SK-N-SH (cell line): ENCODE measurements around the gene OTOL1. TPM values are rescaled to one million over a fixed set of nuclear protein-coding genes. Genes with fewer than 3 reads are reported as not detected.

Source experiments
- CTCF ChIA-PET: fragments of 300-600, 350-600 bp; formaldehyde crosslinking; extraction: SDS; loops from one replicate; lab custom pipeline; 2021; lab: Yijun Ruan, JAX
- POLR2A ChIA-PET: fragments of 350-600 bp; sonication (Branson Sonifier 250); formaldehyde crosslinking; extraction: SDS; loops from one replicate; lab custom pipeline; 2020; ENCODE audit warnings: antibody characterized with exemption, inconsistent platforms; lab: Yijun Ruan, JAX
- DNase-seq: peaks from one replicate; pipeline ENCODE4 v3.0.0; 2012
- H2AFZ ChIP-seq: fragments of 200-600 bp; sonication (generic); 2 replicates; pipeline ENCODE4 v1.8.1; 2016; ENCODE audit warnings: antibody characterized with exemption, mild to moderate bottlenecking, low read depth
- H3F3A ChIP-seq: fragments of 200-600 bp; sonication (generic); replicated peaks from 2 replicates; pipeline ENCODE3; 2016; ENCODE audit warnings: antibody characterized with exemption, mild to moderate bottlenecking; ENCODE audit not compliant: insufficient read depth
- H3K27ac ChIP-seq, 2 experiments: fragments of 200-500 bp in 1 of 2; fragments of 200-600 bp in 1 of 2; sonication (Bioruptor generic) in 1 of 2; sonication (generic), shearing (Covaris generic) in 1 of 2; 2 replicates each; pipeline versions ENCODE4 v1.5.1 to v1.6.1; 2014 to 2016; ENCODE audit warnings: low read depth in 2 of 2, inconsistent platforms in 1 of 2, low read length in 1 of 2, mild to moderate bottlenecking in 1 of 2, mixed read lengths in 1 of 2
- H3K27me3 ChIP-seq: fragments of 200-600 bp; sonication (generic), shearing (Covaris generic); 2 replicates; pipeline ENCODE4 v1.6.1; 2016; ENCODE audit warnings: mixed run types; ENCODE audit not compliant: insufficient read depth
- H3K36me3 ChIP-seq, 2 experiments: fragments of 200-500 bp in 1 of 2; fragments of 200-600 bp in 1 of 2; sonication (Bioruptor generic) in 1 of 2; sonication (generic) in 1 of 2; replicated peaks in 1 of 2; 2 replicates each; pipeline versions ENCODE3 to v1.5.1; 2014 to 2016; ENCODE audit warnings: low read length in 1 of 2, mild to moderate bottlenecking in 1 of 2; ENCODE audit not compliant: insufficient read depth in 2 of 2, control insufficient read depth in 1 of 2
- H3K4me1 ChIP-seq, 2 experiments: fragments of 200-500 bp in 1 of 2; fragments of 200-600 bp in 1 of 2; sonication (Bioruptor generic) in 1 of 2; sonication (generic), shearing (Covaris generic) in 1 of 2; 2 replicates each; pipeline versions ENCODE4 v1.5.1 to v1.6.1; 2014 to 2016; ENCODE audit warnings: low read depth in 1 of 2, low read length in 1 of 2, mixed run types in 1 of 2; ENCODE audit not compliant: insufficient read depth in 2 of 2, control insufficient read depth in 1 of 2
- H3K4me2 ChIP-seq: fragments of 200-600 bp; sonication (generic), shearing (Covaris generic); 2 replicates; pipeline ENCODE4 v1.6.1; 2017; ENCODE audit warnings: mixed run types
- H3K4me3 ChIP-seq, 2 experiments: fragments of 200-500 bp in 1 of 2; fragments of 200-600 bp in 1 of 2; sonication (Bioruptor generic) in 1 of 2; sonication (generic), shearing (Covaris generic) in 1 of 2; 2 replicates each; pipeline versions ENCODE4 v1.5.1 to v1.8.1; 2014 to 2016; ENCODE audit warnings: low read depth in 2 of 2, inconsistent platforms in 1 of 2, low read length in 1 of 2, mild to moderate bottlenecking in 1 of 2, mixed read lengths in 1 of 2, moderate library complexity in 1 of 2
- H3K79me2 ChIP-seq: fragments of 200-600 bp; sonication (generic); 2 replicates; pipeline ENCODE4 v1.8.1; 2017; ENCODE audit warnings: mild to moderate bottlenecking; ENCODE audit not compliant: insufficient read depth
- H3K9ac ChIP-seq: fragments of 200-600 bp; sonication (generic); 2 replicates; pipeline ENCODE4 v1.6.1; 2017; ENCODE audit warnings: mixed run types
- H3K9me2 ChIP-seq: fragments of 200-600 bp; sonication (generic); 2 replicates; pipeline ENCODE4 v1.6.1; 2017; ENCODE audit warnings: mixed run types
- H3K9me3 ChIP-seq: fragments of 200-600 bp; sonication (generic); 2 replicates; pipeline ENCODE4 v1.6.1; 2017; ENCODE audit warnings: mixed run types, mild to moderate bottlenecking, moderate library complexity
- H4K20me1 ChIP-seq: fragments of 200-600 bp; sonication (generic); 2 replicates; pipeline ENCODE4 v1.6.1; 2017; ENCODE audit warnings: mild to moderate bottlenecking, mixed run types; ENCODE audit not compliant: insufficient read depth
- CTCF ChIP-seq: fragments of 200-600 bp; sonication (generic); IDR thresholded peaks from 2 replicates; pipeline ENCODE4 v1.6.1; 2017; ENCODE audit warnings: antibody characterized with exemption, mild to moderate bottlenecking, moderate library complexity
- ELF1 ChIP-seq: IDR thresholded peaks from 2 replicates; pipeline ENCODE4 v1.4.0; 2012
- EP300 ChIP-seq, 2 experiments: IDR thresholded peaks; 2 replicates each; pipeline versions ENCODE4 v1.4.0 to v1.6.1; 2012; ENCODE audit warnings: borderline replicate concordance in 1 of 2, low read depth in 1 of 2, low read length in 1 of 2
- FOSL2 ChIP-seq: IDR thresholded peaks from 2 replicates; pipeline ENCODE4 v1.4.0; 2012; ENCODE audit warnings: low read depth, mild to moderate bottlenecking, moderate library complexity, borderline replicate concordance
- FOXJ3 ChIP-seq: sonication (generic); formaldehyde crosslinking; IDR thresholded peaks from 2 replicates; pipeline ENCODE4 v1.5.1; 2020; ENCODE audit warnings: mild to moderate bottlenecking, missing genetic modification reagents
- FOXM1 ChIP-seq: IDR thresholded peaks from 2 replicates; pipeline ENCODE4 v1.4.0; 2012; ENCODE audit warnings: low read depth, mild to moderate bottlenecking
- GABPA ChIP-seq: IDR thresholded peaks from 2 replicates; pipeline ENCODE4 v1.4.0; 2012; ENCODE audit warnings: low read depth, mild to moderate bottlenecking
- GATA2 ChIP-seq: sonication (generic); formaldehyde crosslinking; IDR thresholded peaks from 2 replicates; pipeline ENCODE4 v1.5.0; 2020; ENCODE audit warnings: mild to moderate bottlenecking, missing genetic modification reagents
- IRF3 ChIP-seq: fragments of 150-350 bp; IDR thresholded peaks from 2 replicates; pipeline ENCODE4 v1.6.1; 2016; ENCODE audit warnings: mild to moderate bottlenecking, low read depth, low read length
- MXI1 ChIP-seq: IDR thresholded peaks from 2 replicates; pipeline ENCODE4 v1.6.1; 2012; ENCODE audit warnings: mild to moderate bottlenecking, low read depth, low read length, improper control_type of control experiment
- NFIC ChIP-seq: IDR thresholded peaks from 2 replicates; pipeline ENCODE4 v1.4.0; 2012; ENCODE audit warnings: borderline replicate concordance
- NRF1 ChIP-seq: IDR thresholded peaks from 2 replicates; pipeline ENCODE4 v1.6.1; 2012; ENCODE audit warnings: low read depth, mild to moderate bottlenecking, low read length
- POLR2AphosphoS5 ChIP-seq: IDR thresholded peaks from 2 replicates; pipeline ENCODE4 v1.6.1; 2012; ENCODE audit warnings: low read depth, low read length
- RCOR1 ChIP-seq: fragments of 150-350 bp; IDR thresholded peaks from 2 replicates; pipeline ENCODE4 v1.6.1; 2017; ENCODE audit warnings: antibody characterized with exemption, low read length
- REST ChIP-seq: IDR thresholded peaks from 2 replicates; pipeline ENCODE4 v1.6.1; 2012; ENCODE audit warnings: mild to moderate bottlenecking, low read depth, low read length, moderate library complexity
- RXRA ChIP-seq: IDR thresholded peaks from 2 replicates; pipeline ENCODE4 v1.4.0; 2012; ENCODE audit warnings: low read depth, mild to moderate bottlenecking, borderline replicate concordance
- SMC3 ChIP-seq: IDR thresholded peaks from 2 replicates; pipeline ENCODE4 v1.6.1; 2012; ENCODE audit warnings: low read depth, low read length, improper control_type of control experiment
- YY1 ChIP-seq: IDR thresholded peaks from 2 replicates; pipeline ENCODE4 v1.4.0; 2012; ENCODE audit warnings: low read depth, mild to moderate bottlenecking
- ZBTB33 ChIP-seq: IDR thresholded peaks from 2 replicates; pipeline ENCODE4 v1.4.0; 2012; ENCODE audit warnings: low read depth, borderline replicate concordance
- WGBS: methylation state at CpG from one replicate; pipeline ENCODE4 v1.1.6; 2017; ENCODE audit warnings: low lambda C conversion rate; 5-methylcytosine and 5-hydroxymethylcytosine counted together
- polyA plus RNA-seq, 3 experiments: library from polyadenylated mRNA; depleted of rRNA; stranded (reverse); fragments of >200 nt; gene quantifications; 2 replicates each; pipeline ENCODE4 v1.2.3, GENCODE V29; 2012

The OTOL1 gene
- polyA plus RNA-seq, 1 of the 3 experiments (the other 2 are of a cell fraction), result not detected

- TF ChIP-seq REST (no peak), FOSL2 (no peak), RCOR1 (no peak)
Measured at GRCh38 chr3:161475905-161476304, 20.7 kb upstream of the OTOL1 start (continued).

GRCh38 chr3:161484226-161484625, 12.4 kb upstream of the OTOL1 start:
- ChIA-PET CTCF (no interaction called here), POLR2A (no interaction called here)
- WGBS, result 94% methylated on average over 1 of the region's 1 CpG
- Histone ChIP-seq H3K9me3 (no peaks in the 10 kb centered on the region), H3K36me3 (no peaks in the 10 kb centered on the region), H3K9me2 (no peaks in the 10 kb centered on the region), H3K4me3 (no peak overlapping the region), H3K79me2 (no peaks in the 10 kb centered on the region), H3K9ac (no peak overlapping the region), H2AFZ (no peak overlapping the region), H3K27ac (no peak overlapping the region), H4K20me1 (no peaks in the 10 kb centered on the region), H3K4me2 (no peak overlapping the region), H3F3A (no peaks in the 10 kb centered on the region), H3K27me3 (no peaks in the 10 kb centered on the region), H3K4me1 (no peaks in the 10 kb centered on the region)
- DNase-seq, result no peak
- TF ChIP-seq RCOR1 (no peak), GABPA (no peak), IRF3 (no peak), FOXJ3 (no peak), MXI1 (no peak), SMC3 (no peak), GATA2 (no peak), RXRA (no peak), ELF1 (no peak), ZBTB33 (no peak), FOSL2 (no peak), POLR2AphosphoS5 (no peak), YY1 (no peak), NFIC (no peak), EP300 (IDR thresholded peaks at IDR 0.05; ENCODE audit: borderline replicate concordance in 1 of 2, low read depth in 1 of 2, low read length in 1 of 2) (no peak), NRF1 (no peak), REST (no peak), FOXM1 (no peak), CTCF (no peak)
